ENCODE data around the gene KRT83. TPM values are rescaled to one million over a fixed set of nuclear protein-coding genes. Genes with fewer than 3 reads are reported as not detected.
A peak's percentile ranks its signal among the peaks of the same experiment; 100 is the strongest.

Gene KRT83
- 0.22 TPM in 1 of 2 replicates, not detected in the other for total RNA-seq (2014; rRNA removed; shearing (Covaris generic))

DNA sequence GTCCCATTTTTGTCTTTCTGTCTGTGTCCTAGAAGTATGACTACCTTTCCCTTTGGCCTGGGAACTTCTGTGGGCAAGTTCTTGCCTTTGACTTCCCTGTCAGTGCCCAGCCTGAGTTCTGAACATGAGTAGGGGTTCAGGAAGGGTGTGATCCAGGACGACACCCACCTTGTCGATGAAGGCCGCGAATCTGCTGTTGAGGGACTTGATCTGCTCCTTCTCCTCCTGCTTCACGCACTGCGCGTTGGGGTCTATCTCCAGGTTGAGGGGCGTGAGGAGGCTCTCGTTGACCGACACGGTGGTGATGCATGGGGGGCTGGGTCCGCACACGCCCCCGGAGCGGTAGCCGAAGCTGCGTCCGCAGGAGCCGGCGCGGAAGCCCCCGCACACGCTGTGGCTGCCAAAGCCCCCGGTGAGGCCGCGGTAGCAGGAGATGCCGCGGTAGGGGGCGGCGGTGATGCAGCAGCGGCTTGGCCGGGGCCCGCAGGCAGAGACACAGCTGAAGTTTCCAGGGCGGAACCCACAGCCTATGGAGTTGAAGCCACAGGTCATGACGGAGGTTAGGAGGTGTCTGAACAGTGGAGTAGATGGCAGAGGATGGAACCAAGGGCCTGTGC, at the start of gene KRT83:
Gene KRT83, minus strand, starts transcription at position 615 of the 617 bp plus-strand sequence. Its CDS starts 63 bp downstream, at position 552.
- no peak for DNase-seq (ENCODE audit: low read depth)

DNA sequence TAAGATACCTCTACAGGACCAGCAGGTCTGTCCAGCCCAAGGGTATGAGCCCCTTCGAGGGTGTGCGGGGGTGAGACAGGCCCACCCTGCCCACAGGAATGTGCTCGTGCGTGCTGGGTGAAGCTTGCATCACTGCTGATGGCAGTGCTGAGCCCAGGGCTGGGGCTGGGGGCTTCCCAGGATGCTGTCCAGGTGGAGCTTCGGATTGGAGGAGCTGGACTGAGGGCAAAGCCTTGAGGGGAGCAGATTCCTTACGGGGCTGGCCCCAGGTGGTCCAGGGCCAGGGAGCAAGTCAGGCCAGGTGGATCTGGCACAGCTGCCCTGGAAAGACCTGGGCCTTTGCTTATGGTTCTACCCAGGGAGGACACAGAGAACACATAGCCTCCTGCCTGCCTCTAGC, 48.6 kb upstream of the KRT83 start:
- DNase-seq (ENCODE audit: low read depth), result no peak

DNA sequence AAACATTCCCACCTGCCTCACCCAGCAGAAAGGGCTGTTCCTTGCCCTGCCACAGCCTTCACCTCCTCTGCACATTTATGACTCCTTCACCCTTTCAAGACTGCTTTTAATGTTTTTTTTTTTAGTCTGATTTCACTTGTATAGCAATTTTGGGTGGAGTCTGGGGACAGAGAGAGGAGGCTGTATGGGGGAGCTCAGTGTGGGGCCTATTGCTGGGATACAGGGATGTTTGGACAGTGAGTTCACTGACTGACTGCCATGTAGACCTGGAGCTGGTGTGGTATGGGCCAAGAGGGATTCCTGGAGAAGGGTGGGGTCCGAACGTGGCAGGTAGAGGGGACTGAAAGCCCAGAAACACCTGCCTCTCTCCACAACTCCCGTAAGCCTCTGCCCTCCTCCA, 48.0 kb upstream of the KRT83 start:
- DNase-seq (ENCODE audit: low read depth), result peak; percentile 27

DNA sequence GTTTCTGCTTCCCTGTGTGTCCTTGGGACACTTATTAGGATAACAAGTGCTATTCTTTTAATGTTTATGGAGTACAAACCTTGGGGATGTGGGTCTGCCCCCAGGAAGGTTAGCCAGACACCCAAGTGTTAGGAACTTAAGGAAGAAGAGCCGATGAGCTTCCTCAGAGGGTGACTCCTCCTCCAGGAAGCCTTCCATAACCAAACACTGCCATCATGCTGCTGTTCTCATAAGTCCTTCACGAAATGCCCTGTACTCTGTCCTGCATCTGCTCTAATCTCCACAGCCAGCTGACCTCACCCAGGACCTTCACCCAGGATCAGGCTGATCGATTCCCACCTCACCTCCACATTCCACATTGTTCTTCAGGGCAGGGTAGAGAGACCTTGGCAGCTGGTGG, 47.3 kb upstream of the KRT83 start:
- DNase-seq (ENCODE audit: low read depth), result no peak

DNA sequence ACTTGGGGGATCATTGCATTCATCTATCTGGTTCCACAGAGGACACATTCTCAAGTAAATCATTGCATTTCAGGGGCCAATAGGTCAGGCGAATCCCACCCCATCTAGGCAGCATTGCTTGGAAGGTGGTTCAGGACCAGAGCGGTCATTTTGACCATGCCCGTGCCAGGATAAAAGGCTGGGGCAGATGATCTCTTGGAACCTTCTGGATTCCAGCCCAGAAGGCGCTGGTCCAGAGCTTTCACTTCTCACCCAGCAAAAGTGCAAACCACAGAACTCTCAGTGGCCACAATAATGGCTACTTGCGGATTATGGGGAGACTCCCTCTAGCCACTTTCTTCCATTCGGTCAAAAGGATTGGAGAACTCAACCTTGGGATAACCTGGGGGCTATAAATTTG, 46.7 kb upstream of the KRT83 start:
- peak; percentile 24 for DNase-seq (ENCODE audit: low read depth)

DNA sequence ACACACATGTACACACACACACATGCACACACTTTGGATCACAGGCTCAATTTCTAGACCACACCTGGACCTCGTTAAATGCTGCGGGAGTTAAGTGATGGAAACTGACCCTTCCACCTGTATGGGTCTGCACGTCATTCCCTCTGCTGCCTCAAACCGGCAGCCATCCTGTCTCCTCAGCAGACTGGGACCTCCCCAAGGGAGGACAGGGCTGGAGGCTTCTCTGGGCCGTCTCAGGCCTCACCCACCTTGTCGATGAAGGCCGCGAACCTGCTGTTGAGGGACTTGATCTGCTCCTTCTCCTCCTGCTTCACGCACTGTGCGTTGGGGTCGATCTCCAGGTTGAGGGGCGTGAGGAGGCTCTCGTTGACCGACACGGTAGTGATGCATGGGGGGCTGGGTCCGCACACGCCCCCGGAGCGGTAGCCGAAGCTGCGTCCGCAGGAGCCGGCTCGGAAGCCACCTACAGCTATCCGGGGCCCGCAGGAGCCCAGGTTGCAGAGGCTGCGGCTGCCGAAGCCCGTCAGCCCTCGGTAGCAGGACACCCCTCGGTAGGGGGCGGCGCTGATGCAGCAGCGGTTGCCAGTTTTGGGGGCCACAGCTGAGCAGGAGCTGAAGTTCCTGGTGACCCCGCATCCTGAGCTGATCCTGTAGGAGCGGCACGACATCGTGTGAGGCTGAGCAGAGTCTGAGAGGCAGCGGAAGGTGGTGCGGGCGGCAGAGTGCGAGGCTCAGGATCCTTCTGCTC, 45.7 kb upstream of the KRT83 start, which contains the start of gene KRT85:
Gene KRT85, minus strand, starts transcription at position 744 of the 748 bp plus-strand sequence. Its CDS starts 76 bp downstream, at position 668.
- no peak for DNase-seq (ENCODE audit: low read depth)

DNA sequence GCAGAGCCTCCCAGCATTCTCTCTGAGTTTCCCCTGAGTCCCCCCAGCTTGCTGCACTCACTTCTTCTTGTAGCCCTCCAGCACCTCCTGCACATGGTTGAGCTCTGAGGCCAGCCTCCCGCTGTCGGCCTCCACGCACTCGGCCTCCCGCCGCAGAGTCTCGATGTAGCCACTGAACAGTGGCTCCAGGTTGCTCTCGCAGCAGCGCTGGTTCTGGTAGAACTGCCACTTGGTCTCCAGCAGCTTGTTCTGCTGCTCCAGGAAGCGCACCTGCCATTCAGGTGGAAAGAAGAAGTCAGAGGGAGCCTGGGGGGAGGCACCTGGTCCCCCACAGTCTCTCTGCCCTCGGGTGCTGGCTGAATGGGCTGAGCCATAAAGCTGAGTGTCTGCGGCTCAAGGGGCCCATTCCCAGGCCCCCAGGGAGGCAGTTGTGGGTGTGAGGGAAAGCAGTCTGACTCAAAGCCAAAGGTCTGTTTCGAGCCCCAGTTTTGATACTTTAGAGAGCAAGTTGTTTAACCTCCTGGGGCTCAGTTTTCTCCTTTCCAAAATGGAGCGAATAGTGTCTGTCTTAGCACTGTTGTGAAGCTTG, 43.8 kb upstream of the KRT83 start:
- no peak for DNase-seq (ENCODE audit: low read depth)

DNA sequence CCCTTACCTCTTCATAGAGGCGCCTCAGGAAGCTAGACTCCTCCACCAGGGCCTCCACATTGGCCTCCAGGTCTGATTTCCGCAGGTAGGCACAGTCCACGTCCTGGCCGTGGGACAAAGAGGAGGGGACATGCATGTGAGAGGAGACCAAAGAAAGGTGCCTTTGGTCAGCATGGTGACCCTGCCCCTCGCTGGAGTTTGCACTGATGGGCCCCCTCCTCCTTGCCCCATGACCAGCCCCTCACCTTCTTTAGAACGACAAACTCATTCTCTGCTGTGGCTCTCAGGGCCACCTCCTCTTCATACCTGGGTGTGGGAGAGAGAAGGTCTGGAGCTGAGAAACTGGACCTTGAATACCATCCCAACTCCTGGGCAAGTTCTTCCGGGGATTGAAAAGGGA, 42.9 kb upstream of the KRT83 start:
- DNase-seq (ENCODE audit: low read depth), result no peak

DNA sequence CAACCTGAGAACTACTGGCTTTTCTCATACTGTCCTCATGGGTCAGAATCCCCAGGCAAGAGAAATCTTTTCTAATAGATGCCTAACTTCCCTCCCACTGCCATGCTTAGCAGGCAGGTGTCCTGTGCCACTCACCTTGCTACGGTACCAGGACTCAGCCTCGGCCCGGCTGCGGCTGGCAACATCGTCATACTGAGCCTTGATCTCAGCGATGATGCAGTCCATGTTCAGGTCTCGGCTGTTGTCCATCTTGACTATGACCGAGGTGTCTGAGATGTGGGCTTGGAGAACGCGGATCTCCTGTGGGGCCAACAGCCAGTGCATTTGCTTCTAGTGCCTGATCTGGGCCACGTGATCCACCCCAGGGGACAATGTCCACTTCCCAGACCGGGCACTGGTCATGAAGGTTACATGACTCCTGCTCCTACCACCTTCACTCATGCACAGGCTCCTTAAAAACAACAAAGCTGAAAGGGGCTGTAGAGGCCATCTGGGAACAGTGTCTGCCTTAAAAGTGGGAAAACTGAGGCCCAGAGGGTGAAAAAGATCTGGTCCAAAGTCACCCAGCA, 42.0 kb upstream of the KRT83 start:
- DNase-seq (ENCODE audit: low read depth), result no peak

DNA sequence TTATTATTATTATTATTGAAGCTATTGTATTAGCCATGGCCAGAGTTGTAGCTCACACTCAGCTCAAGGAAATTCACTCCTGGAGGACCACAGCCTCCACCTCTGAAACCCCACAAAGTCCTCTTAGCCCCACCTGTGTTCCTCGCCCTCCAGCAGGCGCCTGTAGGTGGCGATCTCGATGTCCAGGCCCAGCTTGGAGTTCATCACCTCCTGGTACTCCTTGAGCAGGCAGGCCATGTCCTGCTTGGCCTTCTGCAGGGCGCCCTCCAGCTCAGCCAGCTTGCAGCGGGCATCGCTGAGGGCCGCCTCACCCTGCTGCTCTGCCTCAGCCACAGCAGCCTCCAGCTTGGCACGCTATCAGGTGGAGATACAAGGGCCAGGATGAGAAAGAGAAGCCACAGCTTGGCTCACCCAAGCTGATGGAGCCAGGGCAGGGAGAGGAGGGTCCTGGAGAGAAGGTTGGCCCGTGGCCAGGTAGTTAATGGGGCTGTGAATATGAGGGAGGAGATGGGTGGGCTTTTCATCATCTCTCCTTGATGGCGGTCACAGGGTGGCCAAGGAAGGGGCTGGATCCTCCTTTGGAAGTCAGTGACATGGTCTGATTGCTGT, 41.0 kb upstream of the KRT83 start:
- DNase-seq (ENCODE audit: low read depth), result no peak

DNA sequence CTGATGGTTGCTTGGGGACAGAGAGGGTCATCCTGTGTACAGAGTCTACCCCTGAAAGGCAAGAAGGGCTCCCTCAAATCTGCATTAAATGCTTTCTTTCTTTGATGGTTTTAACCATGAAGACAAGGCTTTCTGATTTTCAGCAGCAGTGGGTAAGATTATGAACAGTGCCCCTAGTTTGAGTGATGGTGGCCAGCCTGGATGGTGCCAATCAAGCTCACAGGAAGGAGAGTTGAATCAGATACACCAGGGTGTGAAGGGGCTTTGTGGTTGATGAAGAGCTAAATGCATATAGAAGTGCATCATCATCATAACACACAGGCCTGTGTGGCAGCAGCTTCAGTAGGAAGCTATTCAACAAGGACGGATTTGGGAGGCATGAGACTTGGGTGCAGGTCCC, 40.4 kb upstream of the KRT83 start:
- no peak for DNase-seq (ENCODE audit: low read depth)

DNA sequence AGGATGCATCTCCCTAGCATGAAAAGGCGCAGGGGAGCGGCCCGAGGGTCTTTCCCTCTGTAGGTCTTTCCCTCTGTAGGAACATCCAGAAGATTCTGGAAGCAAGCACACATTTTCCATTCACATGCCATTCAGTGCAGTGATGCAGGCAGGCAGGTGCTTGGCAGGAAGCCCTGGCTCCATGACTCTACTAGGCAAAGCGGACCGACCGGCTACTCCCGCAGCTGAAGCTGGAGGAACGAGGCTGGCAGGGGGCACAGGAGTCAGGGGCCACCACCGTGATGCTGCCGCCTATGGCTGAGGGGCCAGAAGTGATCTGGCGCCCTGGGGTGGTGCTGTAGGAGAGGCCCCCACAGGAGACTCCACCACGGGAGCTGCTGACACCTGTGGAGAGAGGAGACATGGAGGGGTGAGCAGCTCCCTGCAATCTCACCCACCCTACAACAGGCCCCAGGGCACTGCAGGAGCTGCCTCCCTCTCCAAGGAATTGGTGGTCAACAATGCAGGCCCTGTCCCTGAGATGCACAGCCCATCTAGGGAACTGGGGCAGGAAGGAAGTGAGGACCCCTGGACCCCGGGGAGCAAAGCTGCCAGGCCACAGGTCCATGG, 39.6 kb upstream of the KRT83 start:
- DNase-seq (ENCODE audit: low read depth), result no peak

DNA sequence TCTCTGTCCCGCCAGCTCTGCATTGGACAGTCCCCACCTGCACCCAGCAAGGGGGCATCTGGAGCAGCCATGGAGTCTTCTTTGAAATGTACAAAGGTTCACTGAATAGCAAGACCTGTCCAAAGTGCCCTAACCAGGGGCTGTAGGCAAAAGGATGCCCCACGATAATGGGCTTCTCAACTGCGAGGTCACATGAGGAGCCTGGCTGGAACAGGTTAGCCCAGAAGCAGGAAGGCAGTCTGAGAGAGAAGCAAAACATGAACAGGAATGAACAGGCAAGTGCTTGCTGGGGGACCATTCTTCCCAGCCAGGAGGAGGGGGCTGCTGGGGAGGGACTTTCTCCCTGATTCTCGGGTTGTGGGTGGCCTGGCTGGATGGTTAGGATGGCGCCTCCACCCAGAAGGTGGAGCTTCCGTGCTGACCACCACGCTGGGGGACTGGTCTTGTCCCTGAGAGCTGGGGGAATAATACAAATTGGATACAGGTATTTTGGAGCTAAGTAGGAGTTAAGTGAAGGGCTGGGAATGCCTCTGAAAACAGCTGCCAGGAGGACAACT, 39.0 kb upstream of the KRT83 start:
- no peak for DNase-seq (ENCODE audit: low read depth)

DNA sequence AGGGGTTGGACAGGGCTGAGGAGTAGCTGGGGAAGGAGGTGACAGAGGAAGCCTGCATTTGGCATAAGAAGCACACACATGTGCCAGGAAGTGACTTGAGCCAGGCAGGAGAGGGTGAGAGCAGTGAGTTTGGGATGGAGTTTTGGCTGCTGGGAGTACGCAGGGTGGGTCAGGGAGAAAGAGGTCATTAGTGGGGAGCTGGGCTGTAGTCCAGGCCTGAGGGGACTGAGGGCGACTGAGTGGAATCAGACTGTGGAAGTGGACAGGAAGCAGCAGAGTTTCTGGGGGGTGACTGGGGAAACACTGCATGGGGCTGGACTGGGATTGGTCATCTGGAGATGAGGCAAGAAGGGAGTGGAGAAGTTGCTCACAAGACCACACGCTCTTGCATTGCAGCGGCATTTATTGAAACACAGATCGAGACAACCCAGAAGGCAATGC, 38.4 kb upstream of the KRT83 start:
- DNase-seq (ENCODE audit: low read depth), result no peak

DNA sequence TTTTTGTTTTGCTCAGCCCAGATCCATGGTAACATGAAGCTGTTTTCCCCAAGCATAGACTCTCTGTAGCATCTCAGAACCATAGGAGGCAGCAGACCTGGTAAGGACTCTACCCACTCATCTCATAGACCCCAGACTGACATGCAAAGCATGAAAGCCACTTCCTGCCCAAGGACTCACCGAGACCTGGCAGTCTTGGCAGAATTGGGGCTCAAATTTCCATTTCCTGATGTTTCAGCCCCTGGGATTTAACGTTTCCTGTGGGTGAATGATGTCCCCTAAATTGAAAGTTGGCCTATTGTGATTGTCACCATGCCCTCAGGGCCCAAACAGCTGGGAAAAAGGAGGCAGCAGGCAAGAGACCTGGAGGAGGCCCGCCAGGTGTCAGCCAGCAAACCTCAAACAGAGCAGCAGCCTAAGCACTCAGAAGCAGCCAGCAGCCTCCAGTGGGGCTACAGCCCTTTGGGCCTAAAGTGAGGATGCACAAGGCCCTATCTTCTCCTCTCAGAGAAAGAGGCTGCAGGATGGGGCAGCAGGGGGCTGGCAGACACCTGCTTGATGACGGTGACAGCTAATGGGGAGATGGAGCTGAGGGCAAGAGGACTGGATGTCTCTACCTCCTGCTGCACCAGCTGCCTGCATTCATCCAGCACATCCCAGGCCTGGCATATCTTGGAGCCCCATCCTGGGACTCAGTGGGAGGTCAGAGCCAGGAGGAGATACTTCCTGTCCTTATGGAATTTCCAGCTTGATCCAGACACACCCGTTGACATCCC, 37.6 kb upstream of the KRT83 start:
- DNase-seq (ENCODE audit: low read depth), result peak; percentile 73

DNA sequence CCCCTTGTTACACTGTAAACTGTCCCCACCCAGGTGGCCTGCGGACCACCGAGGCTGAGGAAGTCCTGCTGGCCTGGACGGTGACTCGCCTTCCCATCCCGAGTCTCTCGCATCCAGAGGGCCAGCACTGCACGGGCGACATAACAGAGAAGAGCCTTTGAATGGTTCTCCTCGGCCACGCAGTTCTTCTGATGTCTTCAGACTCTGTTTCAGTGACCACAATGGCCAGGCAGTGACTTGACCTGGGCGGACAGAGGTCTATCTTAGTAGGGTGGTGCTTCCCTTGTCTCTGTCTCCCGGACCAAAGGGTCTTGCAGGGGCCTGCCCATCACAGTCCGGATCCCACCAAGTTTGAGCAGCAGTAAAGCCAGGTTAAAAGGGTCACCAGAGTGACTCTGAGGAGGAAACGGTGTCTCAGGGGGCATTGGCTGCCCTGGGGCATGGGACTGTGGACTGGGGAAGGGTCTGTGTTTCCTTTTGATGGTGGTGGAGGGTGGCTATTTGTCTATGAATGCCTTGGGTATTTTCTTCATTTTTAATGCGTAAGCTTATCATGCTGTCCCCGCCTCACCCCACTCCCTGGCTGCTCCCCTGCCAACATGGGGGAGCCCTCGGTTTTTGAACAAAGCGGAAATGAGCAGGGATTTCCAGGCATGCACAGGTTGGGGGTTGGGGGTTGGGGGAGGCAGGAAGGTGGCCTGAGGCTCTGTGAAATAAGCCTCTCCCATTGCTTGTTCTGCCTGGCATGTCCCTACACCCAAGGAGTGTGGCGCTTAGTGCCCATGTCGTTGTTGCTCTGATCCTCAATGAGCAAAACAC, 35.8 kb upstream of the KRT83 start:
- DNase-seq (ENCODE audit: low read depth), result no peak

DNA sequence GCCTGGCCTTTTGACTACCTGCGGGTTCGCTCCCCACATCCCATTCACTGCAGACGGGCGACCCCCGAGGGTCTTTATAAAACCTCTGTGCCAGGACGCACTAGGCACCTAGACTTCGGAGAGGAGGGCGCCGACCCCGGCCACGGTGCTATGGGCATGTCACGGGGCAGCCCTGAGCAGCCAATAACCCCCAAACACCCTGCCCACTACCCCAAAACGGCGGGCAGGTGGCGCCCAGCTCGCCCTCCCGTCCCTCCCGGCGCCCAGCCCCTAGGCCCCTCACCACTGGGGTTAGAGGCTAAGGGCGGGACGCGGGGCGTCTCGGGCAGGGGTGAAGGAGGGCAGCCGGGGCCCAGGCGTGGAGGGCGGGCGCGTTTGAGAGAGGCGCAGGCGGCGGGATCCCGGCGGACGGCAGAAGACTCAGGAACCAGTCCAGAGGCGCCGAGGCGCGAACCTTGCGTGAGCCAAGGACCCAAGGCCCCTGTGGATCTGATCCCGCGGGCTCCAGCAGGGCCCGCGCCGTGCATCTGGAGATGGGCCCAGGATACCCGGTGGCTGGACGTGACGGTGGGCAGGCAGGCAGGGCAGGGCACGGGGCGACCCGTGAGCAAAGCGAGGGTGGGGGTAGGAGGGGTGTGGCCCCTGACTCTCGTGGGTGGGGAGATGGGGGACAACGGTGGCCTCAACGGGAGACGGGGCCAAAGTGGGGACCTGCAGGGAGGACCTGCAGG, 35.0 kb upstream of the KRT83 start:
- DNase-seq (ENCODE audit: low read depth), result no peak

DNA sequence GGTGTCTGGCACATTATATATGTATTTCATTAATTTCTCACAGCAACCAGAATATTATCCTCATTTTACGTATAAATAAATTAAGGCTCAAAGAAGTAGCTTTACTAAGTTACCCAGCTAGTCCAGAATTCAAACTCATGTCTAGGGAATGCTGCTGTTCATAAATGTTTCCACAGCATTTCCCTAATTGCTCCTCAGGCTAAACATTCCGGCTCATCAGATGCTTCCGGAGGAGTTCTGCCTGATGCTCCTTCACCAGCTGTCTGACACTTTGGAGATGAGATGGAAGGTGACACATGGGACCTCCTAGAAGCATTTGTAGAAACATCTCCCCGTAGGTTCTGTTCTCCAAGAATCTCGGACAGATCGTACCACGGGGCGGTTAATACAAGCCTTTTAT, 34.0 kb upstream of the KRT83 start:
- DNase-seq (ENCODE audit: low read depth), result peak; percentile 45

DNA sequence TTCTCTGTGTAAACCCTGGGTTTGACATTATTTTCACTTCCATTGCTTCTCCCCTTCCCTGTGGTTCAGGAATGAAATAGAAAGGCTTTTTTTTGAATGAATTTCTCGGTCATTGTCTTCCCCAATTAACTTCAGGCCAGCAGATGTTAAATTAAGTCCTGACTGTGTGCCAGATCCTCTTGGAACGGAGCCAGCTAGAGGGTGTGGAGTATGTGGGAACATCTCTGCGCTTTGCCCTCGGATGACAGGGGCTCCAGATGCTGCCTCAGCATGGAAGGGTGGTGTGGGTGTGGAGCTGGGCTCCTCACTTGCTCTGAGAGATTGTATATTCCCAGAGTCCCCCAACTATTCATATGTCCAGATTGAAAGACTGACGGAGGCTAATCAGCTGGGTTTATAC, 33.0 kb upstream of the KRT83 start:
- DNase-seq (ENCODE audit: low read depth), result no peak
